HG03378 (cell line): ENCODE results near the gene S100A7.

ENCODE experiments used
- ATAC-seq: cut with Tn5 transposase; IDR thresholded peaks from one replicate; pipeline ENCODE4 v1.9.1; 2021; ENCODE audit warnings: mild to moderate bottlenecking, moderate library complexity; ENCODE audit not compliant: unreplicated experiment

S100A7 gene

DNA sequence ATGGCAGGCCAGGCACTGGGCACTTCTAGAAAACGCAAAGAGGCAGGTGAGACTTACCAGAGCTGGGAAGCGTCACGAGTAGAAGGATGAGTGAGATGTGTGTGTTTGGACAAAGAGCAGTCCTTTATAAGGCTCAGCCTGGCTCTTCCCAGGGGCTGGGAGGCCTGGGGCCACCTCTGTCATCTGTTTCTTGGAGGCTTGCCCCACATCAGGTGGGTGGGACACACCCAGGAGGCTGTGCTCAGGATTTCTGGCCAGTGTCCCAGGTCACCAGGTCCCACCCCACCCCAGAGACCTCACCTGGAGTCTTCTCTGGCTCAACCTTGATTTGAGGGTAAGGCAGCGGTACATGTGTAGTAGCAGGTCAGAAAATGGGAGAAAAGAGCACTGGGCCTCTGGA is at the start of gene S100A7:
Gene S100A7 (minus strand): TSS at position 101 of the 400 bp plus-strand sequence. CDS start 1,638 bp downstream, outside the sequence.
- ATAC-seq = no peak

DNA sequence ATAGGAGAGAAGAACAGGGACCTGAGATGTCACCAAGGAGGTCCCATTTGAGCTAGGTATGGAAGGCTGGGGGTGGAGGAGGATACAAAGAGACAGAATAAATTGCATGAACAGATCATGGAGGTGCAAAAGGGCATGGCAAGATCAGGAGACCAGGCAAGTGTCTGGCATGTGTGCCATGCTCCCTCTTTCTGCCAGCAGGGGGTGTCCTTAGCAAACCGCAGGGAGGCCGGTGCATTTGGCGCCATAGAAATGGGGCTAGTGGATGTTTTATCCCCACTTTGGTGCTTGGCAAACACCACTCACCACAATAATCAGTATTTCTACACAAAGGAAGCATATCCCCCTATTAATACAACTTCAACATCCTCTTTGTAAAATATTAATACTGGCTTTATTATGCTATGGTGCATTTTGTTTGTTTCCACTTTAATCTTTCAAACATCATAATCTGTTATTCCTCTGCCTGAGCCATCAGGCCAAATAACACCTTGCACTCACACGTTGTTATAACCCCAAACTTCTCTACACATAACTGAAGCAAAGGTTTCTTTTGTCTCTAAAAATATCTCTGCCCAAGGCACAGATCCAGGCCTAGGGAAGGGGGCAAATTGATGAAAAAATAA is 49.4 kb upstream of the S100A7 start:
- no peak for ATAC-seq

DNA sequence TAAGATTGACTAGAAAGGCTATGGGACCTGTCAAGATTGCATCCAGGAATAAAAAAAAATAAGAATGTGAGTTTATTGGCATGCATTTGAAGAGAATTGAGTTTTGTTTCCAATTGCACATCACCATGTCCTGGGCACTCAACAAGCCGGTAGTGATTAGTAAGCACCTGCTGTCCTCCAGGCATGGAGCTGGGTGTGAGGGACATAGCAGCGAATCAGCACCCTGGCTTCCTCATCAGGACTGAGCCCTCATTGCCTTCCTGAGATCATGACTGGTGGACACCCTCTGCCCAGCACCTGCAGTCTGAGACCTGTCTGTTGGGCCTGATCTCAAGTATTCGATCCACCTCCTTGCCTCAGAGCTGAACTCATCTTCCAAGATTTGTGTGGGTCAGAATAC is 48.6 kb upstream of the S100A7 start:
- ATAC-seq = no peak

DNA sequence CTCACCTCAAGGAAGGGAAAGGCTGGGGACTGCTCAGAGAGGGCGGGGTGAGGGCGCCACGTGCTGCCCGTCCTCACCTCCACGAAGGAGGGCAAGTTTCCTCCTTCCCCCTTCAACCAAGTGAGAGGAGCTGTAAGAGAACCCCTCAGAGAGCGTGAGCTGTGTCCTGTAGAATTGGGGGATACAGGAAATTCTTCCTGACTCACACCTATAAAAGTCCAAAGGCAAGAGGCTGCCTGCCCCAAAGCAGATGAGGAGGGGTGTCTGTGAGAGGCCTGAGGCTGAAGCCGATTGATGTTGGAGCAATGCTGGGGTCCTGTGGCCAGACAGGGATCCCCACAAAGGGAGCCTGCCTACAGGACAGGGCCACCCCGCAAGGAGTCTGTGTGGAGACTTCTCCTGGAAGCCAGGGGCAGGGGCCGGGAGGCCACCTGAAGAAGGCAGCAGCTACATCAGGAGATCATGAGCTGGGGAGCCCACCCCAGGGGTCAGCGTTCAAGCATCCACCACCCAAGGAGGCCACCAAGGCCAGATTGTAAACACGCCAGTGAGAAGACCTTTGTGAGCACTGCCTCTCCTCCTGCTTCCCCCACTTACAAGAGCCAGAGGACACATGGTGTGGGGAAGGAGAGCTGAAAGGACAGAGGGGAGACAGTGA is 47.6 kb upstream of the S100A7 start:
- no peak for ATAC-seq

DNA sequence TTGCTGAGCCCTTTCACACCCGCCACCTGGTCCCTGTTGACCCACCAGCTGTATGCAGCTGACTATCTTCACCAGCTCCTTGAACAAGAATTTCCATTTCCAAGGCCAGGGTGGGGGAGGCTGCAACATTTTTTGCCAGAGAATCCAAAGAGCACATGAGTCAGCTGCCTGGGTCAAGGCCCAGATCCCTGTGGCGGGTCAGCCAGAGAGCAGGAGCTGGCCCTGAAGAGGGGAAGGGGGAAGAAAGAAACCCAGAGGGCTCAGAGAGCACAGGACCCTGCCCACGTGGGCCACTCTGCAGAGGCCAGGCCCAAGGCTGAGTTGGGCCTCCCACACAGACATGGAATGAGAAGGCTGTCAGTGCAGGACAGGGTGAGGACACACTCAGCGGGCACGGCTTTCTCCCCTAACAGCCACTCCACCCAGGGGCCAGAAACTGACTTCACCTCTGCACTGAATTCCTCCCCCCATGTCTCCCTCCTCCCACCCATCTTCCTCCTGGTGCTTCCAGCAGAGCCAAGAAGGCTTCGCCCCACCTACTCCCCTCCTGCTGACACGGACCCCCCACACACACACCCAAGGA is 46.5 kb upstream of the S100A7 start:
- no peak for ATAC-seq

DNA sequence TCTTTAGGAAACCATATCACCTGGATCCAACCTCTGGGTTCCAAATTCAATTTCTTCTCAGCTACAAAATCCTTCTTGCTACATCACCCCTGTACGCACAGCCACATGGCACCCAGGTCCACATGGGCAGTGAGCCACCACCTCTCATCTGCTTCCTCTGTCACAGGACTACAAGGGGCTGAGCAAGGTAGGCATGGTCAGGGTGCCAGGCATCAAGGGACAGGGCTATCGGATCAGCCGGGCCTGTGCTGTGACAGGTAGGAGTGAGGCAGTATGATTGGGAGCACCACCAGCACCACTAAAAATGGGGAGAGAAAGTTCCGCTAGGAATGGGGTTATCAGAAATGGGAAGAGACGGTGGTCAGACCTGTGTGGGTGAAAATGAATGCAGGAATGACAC is 45.9 kb upstream of the S100A7 start:
- no peak for ATAC-seq

DNA sequence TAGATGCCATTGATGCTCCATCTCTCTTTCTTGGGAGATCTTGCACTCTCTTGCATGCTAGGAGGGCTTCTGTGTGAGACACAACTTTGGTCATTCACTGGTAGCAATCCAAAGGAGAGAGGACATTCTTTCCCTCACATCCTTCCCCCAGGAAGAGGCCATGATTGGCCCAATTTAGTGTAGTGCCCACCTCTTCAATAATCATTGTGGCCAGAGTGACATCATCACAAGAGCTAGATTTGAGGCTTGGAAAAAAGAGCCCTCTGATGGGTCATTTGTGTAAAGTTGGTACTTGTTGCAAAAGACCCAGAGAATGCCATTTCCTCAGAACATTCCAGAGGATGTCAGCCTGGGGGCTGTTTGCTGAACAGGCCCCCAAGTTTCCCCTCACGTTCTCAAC is 45.1 kb upstream of the S100A7 start:
- ATAC-seq = no peak

DNA sequence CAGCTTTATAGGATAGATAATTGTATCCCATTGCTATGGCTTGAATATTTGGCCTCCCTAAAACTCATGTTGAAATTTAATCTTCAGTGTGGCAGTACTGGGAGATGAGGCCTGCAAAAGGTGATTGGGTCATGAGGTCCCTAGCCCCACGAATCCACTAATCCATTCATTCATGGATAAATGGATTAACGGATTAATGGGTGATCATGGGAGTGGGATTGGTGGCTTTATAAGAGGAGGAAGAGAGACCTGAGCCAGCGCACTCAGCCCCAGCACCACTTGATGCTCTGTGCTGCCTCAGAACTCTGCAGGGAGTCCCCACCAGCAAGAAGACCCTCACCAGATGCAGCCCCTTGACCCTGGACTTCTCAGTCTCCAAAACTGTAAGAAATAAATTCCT is 43.3 kb upstream of the S100A7 start:
- no peak for ATAC-seq

DNA sequence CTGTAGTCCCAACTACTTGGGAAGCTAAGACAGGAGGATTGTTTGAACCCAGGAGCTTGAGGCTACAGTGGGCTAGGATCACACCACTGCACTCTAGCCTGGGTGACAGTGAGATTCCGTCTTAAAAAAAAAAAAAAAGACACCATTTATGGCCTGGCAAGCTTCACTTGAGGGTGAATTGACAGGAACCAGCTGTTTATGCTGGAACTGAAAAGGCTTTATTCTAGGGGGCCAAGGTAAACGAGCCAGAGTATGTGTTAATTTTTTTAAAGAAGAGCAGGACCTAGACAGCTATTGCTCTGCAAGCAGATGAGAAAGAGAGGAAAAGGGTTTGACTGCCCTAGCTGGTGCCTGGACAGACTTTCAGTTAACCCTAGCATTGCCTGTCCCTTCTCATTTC is 38.3 kb upstream of the S100A7 start:
- no peak for ATAC-seq

DNA sequence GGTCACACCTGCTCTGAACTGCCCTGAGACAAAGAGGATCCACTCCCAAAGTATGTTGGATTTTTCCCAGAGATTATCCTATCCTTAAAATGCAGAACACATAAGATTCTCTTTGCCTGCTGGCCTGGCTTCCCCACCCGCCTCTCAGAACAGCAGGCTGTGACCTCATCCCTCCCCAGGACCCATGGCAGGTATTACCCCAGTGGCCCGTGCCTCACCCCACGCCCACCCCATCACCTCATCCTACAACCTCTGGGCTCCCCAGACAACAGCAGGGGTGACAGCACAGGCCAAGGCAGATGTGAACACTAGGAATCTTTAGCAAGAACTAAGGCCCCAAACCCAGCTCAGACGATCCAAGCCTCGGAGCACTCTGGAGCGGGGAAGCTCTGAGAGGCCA is 35.1 kb upstream of the S100A7 start:
- no peak for ATAC-seq

DNA sequence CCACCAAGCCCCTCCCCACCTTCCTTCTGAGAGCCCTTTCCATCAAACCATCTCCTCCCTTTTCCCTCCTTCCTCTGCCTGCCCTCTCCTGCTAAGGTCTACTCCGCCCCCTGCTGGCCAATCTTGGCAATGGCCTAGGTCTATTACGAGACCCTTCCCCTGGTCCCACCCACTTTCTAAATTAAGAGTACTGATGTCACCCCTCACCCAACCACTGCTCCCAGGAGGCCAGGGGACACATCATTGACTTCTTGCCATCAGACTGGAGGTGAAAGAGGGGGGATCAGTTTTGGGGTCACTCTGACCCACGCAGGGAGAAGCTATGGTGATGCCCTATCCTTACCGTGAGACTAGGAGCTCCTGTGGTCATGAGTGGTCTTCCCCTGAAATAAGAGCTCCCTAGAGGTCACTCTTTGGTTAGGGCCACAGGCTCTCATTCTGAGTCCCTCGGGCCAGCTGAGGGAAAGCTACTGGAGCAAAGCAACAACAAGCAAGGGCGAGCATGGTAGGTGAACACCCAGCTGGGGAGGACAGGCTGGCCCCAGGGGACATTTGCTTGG is 34.6 kb upstream of the S100A7 start:
- ATAC-seq = no peak

DNA sequence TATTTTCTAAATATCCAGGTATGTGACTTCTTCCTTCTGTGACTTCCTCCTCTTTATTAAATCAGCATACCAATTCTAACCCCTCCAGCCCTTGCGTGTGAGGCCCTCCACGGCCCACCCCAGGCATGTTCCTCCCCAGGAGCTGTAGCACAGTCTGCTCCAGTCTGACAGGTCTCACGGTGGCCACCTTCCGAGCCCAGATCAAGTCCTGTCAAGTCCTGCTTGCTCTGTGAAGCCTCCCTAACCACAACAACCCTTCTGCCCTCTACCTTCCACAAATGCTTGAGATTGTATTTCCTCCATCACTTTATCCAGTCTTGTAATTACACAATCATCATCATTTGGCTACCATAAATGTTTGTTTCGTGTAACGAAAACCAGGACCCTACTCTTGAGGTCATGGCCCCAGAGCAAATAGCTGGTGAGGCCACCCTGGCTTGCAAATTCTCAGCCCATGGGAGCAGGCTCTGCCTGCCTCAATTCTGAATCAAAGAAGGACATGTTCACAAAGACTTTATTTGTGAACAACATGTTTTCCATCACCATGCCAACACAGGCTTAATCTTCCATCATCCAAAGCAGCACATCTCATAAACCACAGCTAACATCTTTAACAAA is 33.0 kb upstream of the S100A7 start:
- ATAC-seq = no peak

DNA sequence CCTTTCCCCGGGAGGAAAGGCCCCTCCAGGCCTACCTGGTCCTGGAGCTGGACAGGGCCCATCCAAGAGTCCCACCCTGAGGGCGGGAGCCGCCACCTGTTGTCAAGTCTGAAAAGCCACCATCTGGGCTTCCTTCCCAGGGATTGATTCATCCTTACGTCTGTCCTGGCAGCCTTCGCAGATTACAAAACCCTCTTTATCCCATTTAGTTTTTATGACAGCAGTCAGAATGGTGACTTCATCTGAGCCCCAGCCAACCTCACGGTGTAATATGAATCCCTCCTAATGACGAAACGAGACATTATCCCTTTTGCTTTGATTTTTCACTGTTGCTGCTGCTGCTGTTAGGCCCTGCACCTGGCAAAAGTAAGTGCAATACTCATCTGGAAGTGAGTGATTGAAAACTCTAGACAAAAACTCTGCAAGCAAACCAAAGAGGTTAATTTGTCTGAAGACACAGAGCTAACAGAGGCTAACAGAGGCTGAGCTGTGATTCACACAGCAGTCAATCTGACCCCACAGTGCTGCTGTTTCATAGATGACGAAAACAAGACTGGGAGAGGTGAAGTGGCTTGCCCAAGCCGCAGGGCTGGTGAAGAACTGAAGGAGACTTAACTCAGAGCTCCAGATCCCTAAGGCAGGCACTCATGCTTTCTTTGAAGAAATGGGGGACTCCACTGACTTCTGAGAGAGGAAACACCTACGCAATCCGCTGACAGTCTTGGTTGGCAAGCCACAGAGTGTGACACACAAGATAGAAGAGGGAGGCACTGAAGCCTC is 30.0 kb upstream of the S100A7 start:
- no peak for ATAC-seq

DNA sequence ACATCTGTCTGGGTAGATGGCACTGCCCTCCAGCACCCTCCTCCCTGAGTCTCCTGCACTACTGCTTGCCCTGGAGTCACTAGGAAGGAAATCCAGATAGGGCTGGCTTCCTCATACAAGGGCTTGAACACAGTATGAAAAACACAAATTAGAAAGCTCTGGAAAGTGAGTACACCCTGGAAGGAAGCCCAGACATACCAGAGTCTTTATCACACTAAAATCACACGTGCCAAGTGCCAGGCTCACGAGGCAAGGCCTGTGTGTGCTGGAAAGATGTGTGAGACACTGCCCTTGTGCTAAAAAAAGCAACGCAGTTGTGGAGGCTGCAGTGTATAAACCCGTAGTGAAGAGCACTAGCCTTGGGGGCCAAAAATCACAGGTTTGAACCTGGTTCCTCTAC is 28.3 kb upstream of the S100A7 start:
- ATAC-seq = no peak

DNA sequence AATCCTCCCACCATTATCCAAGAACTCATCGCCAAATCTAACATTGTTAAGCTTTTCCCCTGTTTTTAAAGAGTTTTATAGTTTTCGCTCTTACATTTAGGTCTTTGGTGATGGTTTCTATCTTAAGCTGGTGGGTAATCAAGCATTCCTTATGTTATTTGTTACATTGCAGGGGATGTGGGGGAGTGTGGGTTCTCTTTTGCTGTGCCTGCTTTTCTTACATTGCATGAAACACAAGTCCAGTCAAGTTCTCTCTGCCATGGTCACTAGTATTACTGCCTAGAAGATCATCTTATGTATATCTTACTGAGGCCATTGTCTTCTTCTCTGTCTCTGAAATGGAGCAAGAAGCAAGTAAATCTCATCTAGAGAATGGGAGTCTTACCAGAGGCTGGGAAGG is 27.3 kb upstream of the S100A7 start:
- no peak for ATAC-seq

DNA sequence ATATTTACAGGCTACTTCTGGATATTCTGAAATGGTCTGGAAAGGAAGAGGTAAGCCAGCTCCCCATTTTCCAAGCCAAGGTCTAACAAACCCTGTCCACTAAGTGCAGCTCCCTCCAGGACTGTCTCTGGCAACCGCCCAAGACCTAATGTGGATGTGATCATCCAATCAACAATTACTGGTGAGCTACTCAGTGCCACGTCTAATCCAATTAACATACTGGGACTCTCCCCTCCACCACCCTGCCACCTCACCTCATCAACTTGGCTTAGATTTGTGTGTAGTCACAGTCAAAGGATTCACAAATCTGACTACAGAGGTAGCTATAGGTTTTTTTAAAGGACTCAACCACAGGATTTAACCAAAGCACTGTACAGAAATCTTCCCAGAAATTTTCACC is 25.4 kb upstream of the S100A7 start:
- ATAC-seq = no peak

DNA sequence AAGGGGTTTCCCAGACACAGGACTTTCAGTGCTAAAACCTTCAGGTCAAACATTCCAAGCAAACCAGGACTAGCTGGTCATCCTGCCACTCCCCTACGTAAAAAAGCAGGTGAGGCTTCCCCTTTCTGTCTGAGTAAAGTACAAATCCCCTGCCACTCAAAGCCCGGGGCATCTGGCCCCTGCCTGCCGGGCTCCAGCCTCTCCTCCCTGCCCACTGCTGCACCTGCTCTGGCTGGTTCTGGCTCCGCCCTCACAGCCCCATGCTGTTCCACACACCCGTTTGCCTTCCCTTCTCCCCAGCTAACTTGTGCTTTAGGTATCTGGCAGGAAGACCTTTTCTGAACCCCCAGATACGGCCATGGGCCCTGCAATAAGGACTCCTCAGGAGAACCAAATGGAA is 23.3 kb upstream of the S100A7 start:
- no peak for ATAC-seq

DNA sequence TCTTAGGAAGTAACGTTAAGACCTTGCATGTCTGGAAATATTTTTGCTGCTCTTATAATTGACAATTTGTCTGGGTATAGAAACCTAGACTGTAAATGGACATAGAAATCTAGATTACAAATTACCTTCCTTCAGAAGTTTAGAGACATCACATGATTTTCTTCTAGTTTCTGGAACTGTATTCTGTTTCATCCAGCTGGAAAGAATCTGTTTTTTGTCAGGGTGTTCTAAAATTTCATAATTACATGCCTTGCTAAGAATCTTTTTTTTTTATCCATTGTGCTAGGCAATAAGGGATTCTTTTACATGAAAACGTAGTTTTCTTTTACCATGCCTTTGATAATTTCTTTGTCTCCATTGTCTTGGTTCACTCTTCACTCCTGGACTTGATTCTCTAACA is 20.7 kb upstream of the S100A7 start:
- no peak for ATAC-seq

DNA sequence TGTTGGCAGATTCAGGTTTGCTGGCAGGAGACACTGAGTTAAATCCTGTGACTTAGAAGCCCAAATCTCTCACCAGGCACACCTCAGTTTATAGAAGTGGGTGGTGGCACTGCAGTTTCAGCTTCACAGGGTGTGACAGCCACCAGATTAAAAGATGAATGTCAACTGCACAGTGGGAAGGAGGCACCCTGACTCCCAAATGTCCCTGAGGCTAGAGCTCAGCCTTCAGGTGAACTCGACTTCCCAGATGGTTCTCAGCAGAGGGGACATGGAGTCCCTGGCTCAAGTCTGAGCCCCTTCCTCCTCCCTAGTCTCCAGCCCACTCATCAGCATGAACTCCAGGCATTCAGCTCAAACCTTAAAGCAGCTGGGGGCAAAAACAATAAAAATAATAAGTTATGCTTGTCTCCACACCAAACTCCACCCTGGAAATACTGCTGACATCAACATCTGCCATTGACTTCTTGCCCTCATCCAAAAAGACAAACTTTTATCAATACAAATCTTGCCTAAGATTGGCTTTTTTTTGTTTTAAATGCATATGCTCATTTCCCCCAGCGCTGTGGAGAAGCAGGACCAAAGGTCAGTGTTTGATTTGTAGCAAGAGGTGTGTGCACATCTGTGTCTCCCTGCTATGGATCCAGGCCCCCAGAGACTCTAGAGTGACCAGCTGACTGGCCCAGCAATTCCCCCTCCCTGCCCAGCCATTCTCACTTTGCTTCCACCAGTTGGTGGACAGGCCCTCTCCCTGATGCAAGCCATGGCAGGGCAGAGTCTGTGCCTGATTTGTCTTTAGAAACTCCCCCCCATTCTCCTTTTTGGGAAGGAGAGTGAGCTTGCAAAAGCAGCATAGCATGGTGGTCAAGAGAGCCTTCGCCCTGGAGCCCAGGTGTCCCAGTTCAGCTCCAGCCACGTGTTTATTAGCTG is 18.5 kb upstream of the S100A7 start:
- ATAC-seq = no peak
